Spleen (tissue), 7 donors: Measurements from ENCODE around the gene INPP4A.

Experiments
- CTCF ChIP-seq, 11 experiments: fragments of 200-600 bp in 7 of 11; fragments of 450-650 bp in 4 of 11; sonication (generic) in 4 of 11; IDR thresholded peaks in 8 of 11; conservative IDR thresholded peaks in 3 of 11; 1 replicate in 7 of 11; 2 replicates in 4 of 11; pipeline versions ENCODE4 v1.4.0 to v1.8.0; 2016 to 2021; ENCODE audit warnings: antibody characterized with exemption in 11 of 11, inconsistent platforms in 4 of 11, mild to moderate bottlenecking in 1 of 11
- POLR2A ChIP-seq, 3 donors: fragments of 450-650 bp; IDR thresholded peaks; one replicate each; pipeline ENCODE4 v1.5.1; 2017; ENCODE audit warnings: antibody characterized with exemption in 3 of 3, mild to moderate bottlenecking in 1 of 3
- POLR2AphosphoS5 ChIP-seq, 3 donors: sonication (generic); formaldehyde crosslinking; IDR thresholded peaks; one replicate each; pipeline ENCODE4 v1.5.1; 2017; ENCODE audit warnings: antibody characterized with exemption in 3 of 3
- donor health status: DM: no; HTN: no; CAD: no; lungs with moderate emphysema.
- donor health status: DM: no; HTN: no; CAD: no.
- donor health status: DM: no; HTN: no; CAD: no.

- TF ChIP-seq CTCF (IDR thresholded peaks at IDR 0.05 in 8 of 11, conservative IDR thresholded peaks at IDR 0.05 in 3 of 11) (no peak), POLR2A (IDR thresholded peaks at IDR 0.05) (no peak), POLR2AphosphoS5 (IDR thresholded peaks at IDR 0.05) (no peak)
Measured at GRCh38 chr2:98546186-98546585, 101.5 kb downstream of the INPP4A start.
